ENCODE measurements around the gene CD160. TPM values are rescaled to one million over a fixed set of nuclear protein-coding genes. Genes with fewer than 3 reads are reported as not detected.
A peak's percentile ranks its signal among the peaks of the same experiment; 100 is the strongest.

Gene CD160
- total and polyA plus RNA-seq, 2 experiments from 2014 or later = 0.33 TPM; not detected in 1

DNA sequence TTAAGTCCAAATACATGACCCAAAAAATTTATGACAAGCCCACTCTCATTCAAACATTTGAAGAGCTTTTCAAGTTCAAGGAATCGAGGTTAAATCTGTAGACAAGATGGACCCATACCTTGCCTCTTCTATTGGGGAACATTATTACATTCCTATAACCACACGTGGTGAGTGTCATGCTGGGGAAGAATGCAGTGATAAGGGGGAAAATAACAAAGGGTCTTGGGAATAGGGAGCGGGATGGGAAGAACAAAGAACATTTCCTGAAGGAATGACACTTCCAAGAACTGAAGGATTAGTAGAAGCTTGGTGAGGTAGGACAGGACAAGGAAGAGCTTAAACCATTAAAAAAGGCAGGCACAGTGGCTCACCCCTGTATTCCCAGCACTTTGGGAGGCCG is 31.0 kb upstream of the CD160 start:
- Histone ChIP-seq H3K9me3 (ENCODE audit: low read depth) (no peaks in the 10 kb centered on the region), H3K9ac (no peak overlapping the region), H3K27me3 (replicated peaks; ENCODE audit: insufficient read depth) (no peaks in the 10 kb centered on the region), H3K27ac (no peak overlapping the region), H2AFZ (no peak overlapping the region), H3F3A (ENCODE audit: insufficient read depth) (peaks cover 19% of the 10 kb centered on the region), H3K4me2 (ENCODE audit: unreplicated experiment) (no peak overlapping the region), H3K36me3 (ENCODE audit: low read depth) (no peaks in the 10 kb centered on the region), H3K4me1 (ENCODE audit: insufficient read depth) (peaks cover 21% of the 10 kb centered on the region), H3K9me2 (ENCODE audit: insufficient read depth) (no peaks in the 10 kb centered on the region), H4K20me1 (ENCODE audit: insufficient read depth) (no peaks in the 10 kb centered on the region), H3K79me2 (ENCODE audit: insufficient read depth) (no peaks in the 10 kb centered on the region), H3K4me3 (no peak overlapping the region)
- DNase-seq = no peak
- in situ Hi-C loops (cut with MboI) = no loop called here
- 72 to 75% methylated on average over 4 of the region's 4 CpGs for WGBS, 2 experiments (ENCODE audit: low coverage in 1 of 2, low lambda C conversion rate in 2 of 2, missing lambda C conversion rate in 2 of 2)
- no peak for TF ChIP-seq EZH2phosphoT487 (IDR thresholded peaks at IDR 0.05; ENCODE audit: insufficient read depth, low read depth)
- TF ChIP-seq EZH2 (IDR thresholded peaks at IDR 0.05; ENCODE audit: insufficient read depth, poor library complexity, severe bottlenecking) = no peak

DNA sequence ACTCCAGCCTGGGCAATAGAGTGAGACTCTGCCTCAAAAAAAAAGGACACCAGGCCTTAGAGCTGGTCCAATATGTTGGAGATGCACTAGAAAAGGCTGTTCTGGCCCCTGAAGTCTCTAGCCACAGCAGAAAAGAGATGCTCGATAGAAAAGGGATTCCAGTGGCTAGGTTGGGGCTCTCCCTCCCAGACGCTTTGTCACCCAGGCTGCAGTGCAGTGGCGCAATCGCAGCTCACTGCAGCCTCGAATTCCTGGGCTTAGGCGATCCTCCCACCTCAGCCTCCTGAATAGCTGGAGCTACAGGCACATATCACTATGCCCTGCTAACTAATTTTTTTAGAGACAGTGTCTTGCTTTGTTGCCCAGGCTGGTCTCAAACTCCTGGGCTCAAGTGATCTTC is 30.4 kb upstream of the CD160 start:
- no peaks in the 10 kb centered on the region for H3K9me3 ChIP-seq (ENCODE audit: low read depth)
- in situ Hi-C loops (cut with MboI) = no loop called here
- TF ChIP-seq EZH2phosphoT487 (IDR thresholded peaks at IDR 0.05; ENCODE audit: insufficient read depth, low read depth) (no peak), EZH2 (IDR thresholded peaks at IDR 0.05; ENCODE audit: insufficient read depth, poor library complexity, severe bottlenecking) (no peak)
- peaks cover 19% of the 10 kb centered on the region for H3F3A ChIP-seq (ENCODE audit: insufficient read depth)
- no peak overlapping the region for H3K4me2 ChIP-seq (ENCODE audit: unreplicated experiment)
- no peaks in the 10 kb centered on the region for H3K27me3 ChIP-seq (replicated peaks; ENCODE audit: insufficient read depth)
- H3K9me2 ChIP-seq (ENCODE audit: insufficient read depth) = no peaks in the 10 kb centered on the region
- H3K36me3 ChIP-seq (ENCODE audit: low read depth) = no peaks in the 10 kb centered on the region
- no peaks in the 10 kb centered on the region for H4K20me1 ChIP-seq (ENCODE audit: insufficient read depth)
- no peaks in the 10 kb centered on the region for H3K79me2 ChIP-seq (ENCODE audit: insufficient read depth)
- H2AFZ ChIP-seq = no peak overlapping the region
- no peak overlapping the region for H3K9ac ChIP-seq
- no peak for DNase-seq
- H3K27ac ChIP-seq = no peak overlapping the region
- WGBS, 2 experiments (ENCODE audit: low coverage in 1 of 2, low lambda C conversion rate in 2 of 2, missing lambda C conversion rate in 2 of 2) = 84 to 92% methylated on average over 6 of the region's 6 CpGs
- H3K4me1 ChIP-seq (ENCODE audit: insufficient read depth) = peaks cover 21% of the 10 kb centered on the region
- H3K4me3 ChIP-seq = no peak overlapping the region

DNA sequence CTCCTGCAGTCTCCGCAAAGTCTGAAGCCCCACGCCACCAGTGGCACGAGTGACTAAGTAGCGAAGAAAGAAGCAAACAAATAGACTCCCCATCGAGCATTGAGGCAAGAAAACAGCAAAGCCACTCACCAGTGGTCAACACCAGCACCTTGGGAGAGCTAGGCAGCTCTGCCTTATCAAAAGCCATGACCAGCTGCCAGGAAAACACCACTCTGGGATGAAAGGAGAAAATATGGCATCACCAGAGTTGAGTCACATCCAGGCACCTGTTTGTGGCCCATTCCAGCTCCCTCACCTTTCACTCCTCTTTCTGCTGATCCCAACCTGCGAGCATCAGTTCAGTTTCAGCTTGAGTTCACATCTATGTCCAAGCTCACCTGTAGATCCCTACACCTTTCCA is 29.4 kb upstream of the CD160 start:
- peak overlapping the region; percentile 18 for H3K4me2 ChIP-seq (ENCODE audit: unreplicated experiment)

DNA sequence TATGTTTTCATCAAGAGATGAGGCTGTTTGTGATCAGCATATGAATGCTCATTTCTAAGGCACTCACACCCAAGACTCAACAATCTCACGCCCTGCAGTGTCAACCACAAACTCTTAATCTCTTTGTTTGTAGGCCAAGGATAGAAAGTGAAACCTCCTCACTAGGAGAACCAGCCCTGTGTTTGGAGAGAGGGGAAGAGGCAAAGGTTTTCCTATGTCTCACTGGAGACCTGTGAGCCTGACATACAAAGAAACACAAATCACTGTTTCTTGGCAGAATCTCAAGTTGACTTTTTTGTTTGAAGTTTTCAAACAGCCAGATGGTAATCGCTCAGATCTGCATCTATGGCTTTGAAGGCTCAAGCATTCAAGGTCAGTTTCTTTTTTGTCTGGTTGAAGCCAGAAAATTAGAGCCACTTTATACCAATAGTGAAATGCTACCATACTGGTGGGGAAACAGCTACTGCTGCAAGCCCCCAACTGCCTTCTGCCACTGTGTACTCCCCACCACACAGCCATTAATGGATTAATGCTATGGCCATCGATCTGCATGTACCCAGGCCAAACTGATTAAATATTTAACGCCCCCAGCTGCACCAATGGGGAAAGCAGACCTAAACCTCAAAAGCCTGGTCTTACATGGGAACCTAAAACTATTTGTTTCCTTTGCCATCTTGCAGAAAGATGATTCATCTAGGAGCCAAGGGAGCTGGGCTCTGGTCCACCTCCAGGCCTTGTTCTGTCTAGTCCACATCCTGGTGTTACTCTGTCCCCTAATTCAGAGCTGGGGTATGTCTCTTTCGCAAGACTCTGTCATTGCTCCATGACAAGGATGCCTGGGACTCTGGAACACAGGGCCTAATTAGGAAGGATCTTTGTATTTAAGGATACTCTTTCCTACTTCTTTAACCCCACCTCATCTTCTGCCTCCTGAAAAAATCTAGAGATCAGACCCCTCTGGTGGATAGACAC is 28.4 kb upstream of the CD160 start:
- 0 out of 2 replicates have a peak overlapping the region, but pooled peaks have one; percentile 15 for H3K9ac ChIP-seq
- no peaks in the 10 kb centered on the region for H4K20me1 ChIP-seq (ENCODE audit: insufficient read depth)
- no peaks in the 10 kb centered on the region for H3K36me3 ChIP-seq (ENCODE audit: low read depth)
- WGBS, 2 experiments (ENCODE audit: low coverage in 1 of 2, low lambda C conversion rate in 2 of 2, missing lambda C conversion rate in 2 of 2) = 61 to 68% methylated on average over 5 of the region's 5 CpGs
- peaks cover 21% of the 10 kb centered on the region for H3K4me1 ChIP-seq (ENCODE audit: insufficient read depth)
- H3K27ac ChIP-seq = peak overlapping the region; percentile 54
- peaks cover 19% of the 10 kb centered on the region for H3F3A ChIP-seq (ENCODE audit: insufficient read depth)
- in situ Hi-C loops (cut with MboI) = no loop called here
- peak; percentile 84 for DNase-seq
- H3K27me3 ChIP-seq (replicated peaks; ENCODE audit: insufficient read depth) = no peaks in the 10 kb centered on the region
- no peak for TF ChIP-seq EZH2phosphoT487 (IDR thresholded peaks at IDR 0.05; ENCODE audit: insufficient read depth, low read depth)
- TF ChIP-seq EZH2 (IDR thresholded peaks at IDR 0.05; ENCODE audit: insufficient read depth, poor library complexity, severe bottlenecking) = no peak
- H3K4me2 ChIP-seq (ENCODE audit: unreplicated experiment) = peak overlapping the region; percentile 18
- peak overlapping the region; percentile 12; the same call in 1 of the 2 replicates for H2AFZ ChIP-seq
- no peaks in the 10 kb centered on the region for H3K9me2 ChIP-seq (ENCODE audit: insufficient read depth)
- peak overlapping the region; percentile 4; the same call in 1 of the 2 replicates for H3K4me3 ChIP-seq
- H3K79me2 ChIP-seq (ENCODE audit: insufficient read depth) = no peaks in the 10 kb centered on the region
- no peaks in the 10 kb centered on the region for H3K9me3 ChIP-seq (ENCODE audit: low read depth)

More for the DNA sequence above, 29.4 kb upstream of the CD160 start:
- Histone ChIP-seq H3K9me2 (ENCODE audit: insufficient read depth) (no peaks in the 10 kb centered on the region), H3K27me3 (replicated peaks; ENCODE audit: insufficient read depth) (no peaks in the 10 kb centered on the region), H3K4me3 (no peak overlapping the region), H4K20me1 (ENCODE audit: insufficient read depth) (no peaks in the 10 kb centered on the region), H3K27ac (no peak overlapping the region; the same call in 1 of the 2 replicates), H3F3A (ENCODE audit: insufficient read depth) (peaks cover 19% of the 10 kb centered on the region), H3K9ac (no peak overlapping the region), H2AFZ (no peak overlapping the region), H3K36me3 (ENCODE audit: low read depth) (no peaks in the 10 kb centered on the region), H3K9me3 (ENCODE audit: low read depth) (no peaks in the 10 kb centered on the region), H3K4me1 (ENCODE audit: insufficient read depth) (peaks cover 21% of the 10 kb centered on the region), H3K79me2 (ENCODE audit: insufficient read depth) (no peaks in the 10 kb centered on the region)
- 93% methylated on average over 6 of the region's 6 CpGs for WGBS, 2 experiments (ENCODE audit: low coverage in 1 of 2, low lambda C conversion rate in 2 of 2, missing lambda C conversion rate in 2 of 2)
- no peak for DNase-seq
- TF ChIP-seq EZH2phosphoT487 (IDR thresholded peaks at IDR 0.05; ENCODE audit: insufficient read depth, low read depth) (no peak), EZH2 (IDR thresholded peaks at IDR 0.05; ENCODE audit: insufficient read depth, poor library complexity, severe bottlenecking) (no peak)
- in situ Hi-C loops (cut with MboI) = no loop called here

All from GM23248 (cell line).